Lower lobe of right lung (tissue), 2 donors: Measurements from ENCODE around the gene KIZ. TPM values are rescaled to one million over a fixed set of nuclear protein-coding genes. Genes with fewer than 3 reads are reported as not detected.

Experiments
- ATAC-seq, 2 donors: fragments of 200-7000 bp; cut with Tn5 transposase; one replicate each; pipeline ENCODE4 v1.9.1; 2020 to 2022; ENCODE audit warnings: mild to moderate bottlenecking in 2 of 2, moderate library complexity in 2 of 2
- DNase-seq: peaks from one replicate; pipeline ENCODE4 v3.0.0-alpha.2; 2020
- H3K27ac ChIP-seq: fragments of 200-600 bp; one replicate; pipeline ENCODE4 v1.8.0; 2022
- H3K27me3 ChIP-seq: fragments of 200-600 bp; one replicate; pipeline ENCODE4 v1.8.0; 2022; ENCODE audit warnings: low read depth
- H3K36me3 ChIP-seq: fragments of 200-600 bp; one replicate; pipeline ENCODE4 v1.8.0; 2022; ENCODE audit warnings: mild to moderate bottlenecking
- H3K4me1 ChIP-seq: fragments of 200-600 bp; one replicate; pipeline ENCODE4 v1.8.0; 2022
- H3K4me3 ChIP-seq: fragments of 200-600 bp; one replicate; pipeline ENCODE4 v1.8.0; 2022; ENCODE audit warnings: mild to moderate bottlenecking
- H3K9me3 ChIP-seq: fragments of 200-600 bp; one replicate; pipeline ENCODE4 v1.8.0; 2022
- CTCF ChIP-seq: fragments of 200-600 bp; IDR thresholded peaks from one replicate; pipeline ENCODE4 v1.8.0; 2022; ENCODE audit warnings: antibody characterized with exemption, mild to moderate bottlenecking
- intact Hi-C: fragments of 100-400 bp; cut with DNase I; formaldehyde crosslinking; loops from one replicate; pipeline ENCODE4 v1.11.0; 2022
- total RNA-seq: library from RNA; stranded (reverse); fragmentation: NEBNext Ultra II Directional; extraction: Animal tissue kit (Norgen Biotek cat#: 25700); gene quantifications from one replicate; pipeline ENCODE4 v1.2.1, GENCODE V29; 2021
- donor health status: DM: no; HTN: yes; CAD: no; lungs with severe emphysema.

Gene KIZ
- total RNA-seq, 1 donor from 2014 or later = 19.2 TPM

GRCh38 chr20:21184819-21185218, 58.9 kb downstream of the KIZ start:
- no peaks in the 10 kb centered on the region for H3K9me3 ChIP-seq
- TF ChIP-seq CTCF = no peak
- no peaks in the 10 kb centered on the region for H3K4me1 ChIP-seq
- intact Hi-C loops = no loop called here
- H3K27ac ChIP-seq = no peak overlapping the region
- H3K36me3 ChIP-seq = no peaks in the 10 kb centered on the region
- H3K27me3 ChIP-seq = no peaks in the 10 kb centered on the region
- ATAC-seq (no peak), DNase-seq (no peak)
- no peak overlapping the region for H3K4me3 ChIP-seq

GRCh38 chr20:21185849-21186248, 60.0 kb downstream of the KIZ start:
- no peak for TF ChIP-seq CTCF
- Histone ChIP-seq H3K27me3 (no peaks in the 10 kb centered on the region), H3K9me3 (no peaks in the 10 kb centered on the region), H3K27ac (no peak overlapping the region), H3K36me3 (no peaks in the 10 kb centered on the region), H3K4me3 (no peak overlapping the region), H3K4me1 (no peaks in the 10 kb centered on the region)
- ATAC-seq (no peak), DNase-seq (no peak)
- intact Hi-C loops = no loop called here

- DNase-seq = no peak
- no peaks in the 10 kb centered on the region for H3K36me3 ChIP-seq
- H3K4me1 ChIP-seq = no peaks in the 10 kb centered on the region
- H3K27ac ChIP-seq = no peak overlapping the region
- TF ChIP-seq CTCF = no peak
- no peaks in the 10 kb centered on the region for H3K27me3 ChIP-seq
- no peak for ATAC-seq
- no peaks in the 10 kb centered on the region for H3K9me3 ChIP-seq
- intact Hi-C loops = no loop called here
- H3K4me3 ChIP-seq = no peak overlapping the region
Observed at GRCh38 chr20:21189761-21190523, 64.1 kb downstream of the KIZ start.

GRCh38 chr20:21190869-21191268, 65.0 kb downstream of the KIZ start:
- Histone ChIP-seq H3K27ac (no peak overlapping the region), H3K4me3 (no peak overlapping the region), H3K9me3 (no peaks in the 10 kb centered on the region), H3K36me3 (no peaks in the 10 kb centered on the region), H3K27me3 (no peaks in the 10 kb centered on the region), H3K4me1 (no peaks in the 10 kb centered on the region)
- no peak for DNase-seq
- intact Hi-C loops = no loop called here
- no peak for TF ChIP-seq CTCF
- ATAC-seq = no peak

GRCh38 chr20:21191839-21192238, 66.0 kb downstream of the KIZ start:
- DNase-seq (no peak), ATAC-seq (no peak)
- Histone ChIP-seq H3K4me3 (no peak overlapping the region), H3K9me3 (no peaks in the 10 kb centered on the region), H3K36me3 (no peaks in the 10 kb centered on the region), H3K27me3 (no peaks in the 10 kb centered on the region), H3K4me1 (no peaks in the 10 kb centered on the region), H3K27ac (no peak overlapping the region)
- intact Hi-C loops = no loop called here
- TF ChIP-seq CTCF = no peak
